Osteocyte (in vitro differentiated cells): ENCODE measurements around the gene RND3. TPM values are rescaled to one million over a fixed set of nuclear protein-coding genes. Genes with fewer than 3 reads are reported as not detected.

Experiments used
- DNase-seq: peaks from one replicate; pipeline ENCODE4 v3.0.0; 2021; ENCODE audit warnings: mixed read lengths; ENCODE audit not compliant: unreplicated experiment; ENCODE audit errors: extremely low spot score
- H3K27ac Mint-ChIP-seq: one replicate; pipeline ENCODE4 v1.8.0; 2021; ENCODE audit warnings: mild to moderate bottlenecking, mixed read lengths; ENCODE audit not compliant: unreplicated experiment
- H3K27me3 Mint-ChIP-seq: one replicate; pipeline ENCODE4 v1.8.0; 2021; ENCODE audit warnings: mixed read lengths; ENCODE audit not compliant: unreplicated experiment
- H3K36me3 Mint-ChIP-seq: one replicate; pipeline ENCODE4 v1.8.0; 2021; ENCODE audit warnings: mixed read lengths; ENCODE audit not compliant: unreplicated experiment
- H3K4me1 Mint-ChIP-seq: one replicate; pipeline ENCODE4 v1.8.0; 2021; ENCODE audit warnings: mixed read lengths; ENCODE audit not compliant: unreplicated experiment
- H3K4me3 Mint-ChIP-seq: one replicate; pipeline ENCODE4 v1.8.0; 2021; ENCODE audit warnings: mild to moderate bottlenecking, moderate library complexity, mixed read lengths; ENCODE audit not compliant: unreplicated experiment
- H3K9me3 Mint-ChIP-seq: one replicate; pipeline ENCODE4 v1.8.0; 2021; ENCODE audit warnings: mixed read lengths; ENCODE audit not compliant: unreplicated experiment
- CTCF ChIP-seq: fragments of 200-600 bp; sonication (generic); IDR thresholded peaks from 2 replicates; pipeline ENCODE4 v1.5.0; 2021; ENCODE audit warnings: antibody characterized with exemption, mild to moderate bottlenecking, moderate library complexity
- total RNA-seq: library from RNA; stranded (reverse); gene quantifications from 2 replicates; pipeline ENCODE4 v1.2.1, GENCODE V29; 2021

Gene RND3
- total RNA-seq, 1 donor from 2014 or later: 160 TPM

GRCh38 chr2:150494234-150494945 is 6.9 kb upstream of the RND3 start:
- H3K27me3 Mint-ChIP-seq: no peaks in the 10 kb centered on the region
- TF ChIP-seq CTCF: no peak
- H3K4me3 Mint-ChIP-seq: no peak overlapping the region
- peaks cover 7% of the 10 kb centered on the region for H3K9me3 Mint-ChIP-seq
- DNase-seq: no peak
- peak overlapping the region; percentile 52 for H3K27ac Mint-ChIP-seq
- H3K4me1 Mint-ChIP-seq: peaks cover 31% of the 10 kb centered on the region
- H3K36me3 Mint-ChIP-seq: peaks cover 2% of the 10 kb centered on the region

GRCh38 chr2:150491943-150492342 is 4.5 kb upstream of the RND3 start:
- DNase-seq: no peak
- Mint-ChIP-seq H3K4me3 (no peak overlapping the region), H3K9me3 (no peaks in the 10 kb centered on the region), H3K27me3 (no peaks in the 10 kb centered on the region), H3K27ac (peak overlapping the region; percentile 38), H3K36me3 (no peaks in the 10 kb centered on the region), H3K4me1 (peaks cover 34% of the 10 kb centered on the region)
- no peak for TF ChIP-seq CTCF

GRCh38 chr2:150491430-150491829 is 4.0 kb upstream of the RND3 start:
- peaks cover 2% of the 10 kb centered on the region for H3K36me3 Mint-ChIP-seq
- DNase-seq: no peak
- H3K4me1 Mint-ChIP-seq: peaks cover 32% of the 10 kb centered on the region
- H3K4me3 Mint-ChIP-seq: no peak overlapping the region
- no peak overlapping the region for H3K27ac Mint-ChIP-seq
- no peak for TF ChIP-seq CTCF
- H3K27me3 Mint-ChIP-seq: no peaks in the 10 kb centered on the region
- H3K9me3 Mint-ChIP-seq: no peaks in the 10 kb centered on the region

GRCh38 chr2:150490466-150490865 is 3.0 kb upstream of the RND3 start:
- no peak for DNase-seq
- H3K4me3 Mint-ChIP-seq: no peak overlapping the region
- H3K9me3 Mint-ChIP-seq: no peaks in the 10 kb centered on the region
- H3K27me3 Mint-ChIP-seq: no peaks in the 10 kb centered on the region
- H3K27ac Mint-ChIP-seq: no peak overlapping the region
- no peak for TF ChIP-seq CTCF
- H3K36me3 Mint-ChIP-seq: peaks cover 8% of the 10 kb centered on the region
- peaks cover 23% of the 10 kb centered on the region for H3K4me1 Mint-ChIP-seq

GRCh38 chr2:150486539-150487484 is 655 bp downstream of the RND3 start:
- H3K36me3 Mint-ChIP-seq: peaks cover 20% of the 10 kb centered on the region
- peak overlapping the region; percentile 90 for H3K4me3 Mint-ChIP-seq
- peaks cover 38% of the 10 kb centered on the region for H3K4me1 Mint-ChIP-seq
- no peak for DNase-seq
- TF ChIP-seq CTCF: no peak
- no peaks in the 10 kb centered on the region for H3K27me3 Mint-ChIP-seq
- H3K27ac Mint-ChIP-seq: peak overlapping the region; percentile 98
- H3K9me3 Mint-ChIP-seq: no peaks in the 10 kb centered on the region
